ENCODE data around the gene ASCL5.

DNA sequence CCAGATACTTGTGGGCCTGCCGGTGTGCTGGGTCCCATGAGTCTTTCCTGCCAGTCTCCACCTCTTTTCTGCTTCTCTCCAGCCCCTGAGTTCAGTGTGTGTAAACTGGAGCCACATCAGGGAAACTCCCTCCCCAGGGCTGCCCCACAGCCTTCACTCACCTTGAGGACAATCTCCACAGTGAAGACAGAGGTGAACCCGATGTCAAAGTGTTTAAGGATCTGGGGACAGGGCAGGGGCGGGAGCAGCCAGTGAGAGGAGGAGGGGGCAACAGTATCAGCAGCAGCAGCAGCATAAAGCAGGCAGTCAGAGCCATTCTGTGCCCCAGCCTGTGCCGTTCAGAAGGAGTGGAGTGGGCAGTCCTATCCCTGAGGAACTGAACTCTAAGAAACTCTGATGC is 58.0 kb downstream of the ASCL5 start:
- TF ChIP-seq, protein P1, sequence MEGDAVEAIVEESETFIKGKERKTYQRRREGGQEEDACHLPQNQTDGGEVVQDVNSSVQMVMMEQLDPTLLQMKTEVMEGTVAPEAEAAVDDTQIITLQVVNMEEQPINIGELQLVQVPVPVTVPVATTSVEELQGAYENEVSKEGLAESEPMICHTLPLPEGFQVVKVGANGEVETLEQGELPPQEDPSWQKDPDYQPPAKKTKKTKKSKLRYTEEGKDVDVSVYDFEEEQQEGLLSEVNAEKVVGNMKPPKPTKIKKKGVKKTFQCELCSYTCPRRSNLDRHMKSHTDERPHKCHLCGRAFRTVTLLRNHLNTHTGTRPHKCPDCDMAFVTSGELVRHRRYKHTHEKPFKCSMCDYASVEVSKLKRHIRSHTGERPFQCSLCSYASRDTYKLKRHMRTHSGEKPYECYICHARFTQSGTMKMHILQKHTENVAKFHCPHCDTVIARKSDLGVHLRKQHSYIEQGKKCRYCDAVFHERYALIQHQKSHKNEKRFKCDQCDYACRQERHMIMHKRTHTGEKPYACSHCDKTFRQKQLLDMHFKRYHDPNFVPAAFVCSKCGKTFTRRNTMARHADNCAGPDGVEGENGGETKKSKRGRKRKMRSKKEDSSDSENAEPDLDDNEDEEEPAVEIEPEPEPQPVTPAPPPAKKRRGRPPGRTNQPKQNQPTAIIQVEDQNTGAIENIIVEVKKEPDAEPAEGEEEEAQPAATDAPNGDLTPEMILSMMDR (optimal IDR thresholded peaks at IDR 0.05 in 1 of 3, IDR thresholded peaks at IDR 0.05 in 1 of 3, conservative IDR thresholded peaks at IDR 0.05 in 1 of 3; ENCODE audit: extremely low read depth in 1 of 3, insufficient read depth in 2 of 3, low read length in 3 of 3): no peak
- no peak for TF ChIP-seq EZH2 (IDR thresholded peaks at IDR 0.05; ENCODE audit: low read length)
